ENCODE results near the gene FLRT1.
A peak's percentile ranks its signal among the peaks of the same experiment; 100 is the strongest.

Gene FLRT1

GRCh38 chr11:64004590-64004984 lies 31.1 kb upstream of the FLRT1 start:
- intact Hi-C loops (cut with DNase I): no loop called here
- DNase-seq: no peak

- no peak for DNase-seq
Observed at GRCh38 chr11:64005691-64006090, 30.0 kb upstream of the FLRT1 start.

GRCh38 chr11:64006398-64006797 lies 29.3 kb upstream of the FLRT1 start:
- no peak for DNase-seq

More at GRCh38 chr11:64005691-64006090, 30.0 kb upstream of the FLRT1 start:
- intact Hi-C loops (cut with DNase I): no loop called here

GRCh38 chr11:64007160-64007628 lies 28.5 kb upstream of the FLRT1 start:
- DNase-seq: no peak
- intact Hi-C loops (cut with DNase I): no loop called here

More at GRCh38 chr11:64006398-64006797, 29.3 kb upstream of the FLRT1 start:
- intact Hi-C loops (cut with DNase I): no loop called here

- peak in 41 of 42 donors; percentile 34 to 87 (median 59) for DNase-seq
- intact Hi-C loops (cut with DNase I): no loop called here
Observed at GRCh38 chr11:64007629-64008282, 28.0 kb upstream of the FLRT1 start.

GRCh38 chr11:64008283-64008913 lies 27.3 kb upstream of the FLRT1 start:
- intact Hi-C loops (cut with DNase I): no loop called here
- no peak for DNase-seq

GRCh38 chr11:64008914-64009633 lies 26.7 kb upstream of the FLRT1 start:
- no peak for DNase-seq
- intact Hi-C loops (cut with DNase I): no loop called here

GRCh38 chr11:64009710-64010109 lies 26.0 kb upstream of the FLRT1 start:
- no peak for DNase-seq
- intact Hi-C loops (cut with DNase I): no loop called here

- intact Hi-C loops (cut with DNase I): no loop called here
- DNase-seq: no peak
Observed at GRCh38 chr11:64010783-64011182, 24.9 kb upstream of the FLRT1 start.

- no peak for DNase-seq
- intact Hi-C loops (cut with DNase I): no loop called here
Observed at GRCh38 chr11:64011371-64011770, 24.4 kb upstream of the FLRT1 start.

- no peak for DNase-seq
- intact Hi-C loops (cut with DNase I): no loop called here
Observed at GRCh38 chr11:64013141-64013896, 22.4 kb upstream of the FLRT1 start.

GRCh38 chr11:64014356-64014755 lies 21.4 kb upstream of the FLRT1 start:
- DNase-seq: no peak
- intact Hi-C loops (cut with DNase I): no loop called here

- DNase-seq: no peak
- intact Hi-C loops (cut with DNase I): no loop called here
Observed at GRCh38 chr11:64015510-64015909, 20.2 kb upstream of the FLRT1 start.

GRCh38 chr11:64015935-64016845 lies 19.5 kb upstream of the FLRT1 start:
- intact Hi-C loops (cut with DNase I): no loop called here
- DNase-seq: peak in 11 of 42 donors; percentile 13 to 67 (median 49)

GRCh38 chr11:64017945-64018224 lies 17.8 kb upstream of the FLRT1 start:
- DNase-seq: no peak
- intact Hi-C loops (cut with DNase I): no loop called here

- intact Hi-C loops (cut with DNase I): no loop called here
- no peak for DNase-seq
Observed at GRCh38 chr11:64018310-64018709, 17.4 kb upstream of the FLRT1 start.

- intact Hi-C loops (cut with DNase I): no loop called here
- no peak for DNase-seq
Observed at GRCh38 chr11:64019106-64020037, 16.4 kb upstream of the FLRT1 start.
